Cortex of kidney (tissue), 1 donor: ENCODE results near the gene MCF2L.

Experiments used
- DNase-seq: peaks from one replicate; lab custom pipeline; 2025; lab: John Stamatoyannopoulos, UW

MCF2L gene

GRCh38 chr13:113113846-113114271 lies 144.8 kb downstream of the MCF2L start:
- no peak for DNase-seq

- DNase-seq = no peak
Observed at GRCh38 chr13:113114511-113115362, 145.7 kb downstream of the MCF2L start.

GRCh38 chr13:113115363-113116205 lies 146.6 kb downstream of the MCF2L start:
- no peak for DNase-seq

- no peak for DNase-seq
Observed at GRCh38 chr13:113116206-113116800, 147.3 kb downstream of the MCF2L start.

- DNase-seq = no peak
Observed at GRCh38 chr13:113116871-113117271, 147.9 kb downstream of the MCF2L start.

- DNase-seq = no peak
Observed at GRCh38 chr13:113117335-113117872, 148.4 kb downstream of the MCF2L start.

- no peak for DNase-seq
Observed at GRCh38 chr13:113117911-113118260, 148.9 kb downstream of the MCF2L start.

GRCh38 chr13:113118261-113119021 lies 149.4 kb downstream of the MCF2L start:
- no peak for DNase-seq

- no peak for DNase-seq
Observed at GRCh38 chr13:113119166-113119821, 150.3 kb downstream of the MCF2L start.

GRCh38 chr13:113119822-113120189 lies 150.8 kb downstream of the MCF2L start:
- DNase-seq = no peak

GRCh38 chr13:113120300-113121182 lies 151.5 kb downstream of the MCF2L start:
- DNase-seq = no peak

- DNase-seq = no peak
Observed at GRCh38 chr13:113121183-113121927, 152.3 kb downstream of the MCF2L start.

GRCh38 chr13:113121928-113122471 lies 153.0 kb downstream of the MCF2L start:
- no peak for DNase-seq

GRCh38 chr13:113122550-113123225 lies 153.7 kb downstream of the MCF2L start, which contains the start of gene F10:
Gene F10 (plus strand): TSS chr13:113122799. CDS start chr13:113122856, 57 bp downstream.
- DNase-seq = no peak

GRCh38 chr13:113123226-113124201 lies 154.5 kb downstream of the MCF2L start:
- no peak for DNase-seq

- DNase-seq = no peak
Observed at GRCh38 chr13:113124211-113124970, 155.4 kb downstream of the MCF2L start.
